GM06990 (cell line): Measurements from ENCODE around the gene KRCC1.

Experiments
- DNase-seq: peaks from one replicate; pipeline ENCODE4 v3.0.0-alpha.2; 2011; ENCODE audit not compliant: insufficient read length; ENCODE audit errors: extremely low read depth
- H3K27me3 ChIP-seq: replicated peaks from 2 replicates; pipeline ENCODE4 v1.6.0; 2011; ENCODE audit warnings: low read length; ENCODE audit not compliant: control insufficient read depth, insufficient read depth
- H3K36me3 ChIP-seq: 2 replicates; pipeline ENCODE4 v1.5.1; 2011; ENCODE audit warnings: low read length; ENCODE audit not compliant: control insufficient read depth, insufficient read depth
- H3K4me3 ChIP-seq: replicated peaks from 2 replicates; pipeline ENCODE4 v1.5.1; 2011; ENCODE audit warnings: low read depth, mild to moderate bottlenecking, control low read depth, low read length
- CTCF ChIP-seq: IDR thresholded peaks from 2 replicates; pipeline ENCODE4 v1.5.1; 2011; ENCODE audit warnings: low read length, control low read depth, mild to moderate bottlenecking, inconsistent platforms; ENCODE audit not compliant: insufficient read depth, poor library complexity, severe bottlenecking

KRCC1 gene

GRCh38 chr2:88077080-88077479, 21.5 kb upstream of the KRCC1 start:
- no peak overlapping the region for H3K4me3 ChIP-seq
- no peak for TF ChIP-seq CTCF

GRCh38 chr2:88074854-88075292, 19.3 kb upstream of the KRCC1 start:
- TF ChIP-seq CTCF: no peak
- H3K4me3 ChIP-seq: no peak overlapping the region
- no peaks in the 10 kb centered on the region for H3K27me3 ChIP-seq
- DNase-seq: no peak
- H3K36me3 ChIP-seq: no peaks in the 10 kb centered on the region

More at GRCh38 chr2:88077080-88077479, 21.5 kb upstream of the KRCC1 start:
- Histone ChIP-seq H3K36me3 (no peaks in the 10 kb centered on the region), H3K27me3 (no peaks in the 10 kb centered on the region)
- no peak for DNase-seq

- no peak for DNase-seq
- no peaks in the 10 kb centered on the region for H3K36me3 ChIP-seq
- H3K4me3 ChIP-seq: no peak overlapping the region
- no peaks in the 10 kb centered on the region for H3K27me3 ChIP-seq
- no peak for TF ChIP-seq CTCF
Observed at GRCh38 chr2:88074150-88074549, 18.6 kb upstream of the KRCC1 start.

- no peak for DNase-seq
- no peaks in the 10 kb centered on the region for H3K36me3 ChIP-seq
- H3K4me3 ChIP-seq: no peak overlapping the region
- no peak for TF ChIP-seq CTCF
- no peaks in the 10 kb centered on the region for H3K27me3 ChIP-seq
Observed at GRCh38 chr2:88071365-88071764, 15.8 kb upstream of the KRCC1 start.

- H3K4me3 ChIP-seq: no peak overlapping the region
- no peak for TF ChIP-seq CTCF
- no peak for DNase-seq
- no peaks in the 10 kb centered on the region for H3K36me3 ChIP-seq
- no peaks in the 10 kb centered on the region for H3K27me3 ChIP-seq
Observed at GRCh38 chr2:88070055-88070454, 14.5 kb upstream of the KRCC1 start.

- Histone ChIP-seq H3K4me3 (no peak overlapping the region), H3K36me3 (no peaks in the 10 kb centered on the region), H3K27me3 (no peaks in the 10 kb centered on the region)
- DNase-seq: no peak
- no peak for TF ChIP-seq CTCF
Observed at GRCh38 chr2:88069117-88069516, 13.5 kb upstream of the KRCC1 start.
